PC-3 (cell line): ENCODE data around the gene DPH6. TPM values are rescaled to one million over a fixed set of nuclear protein-coding genes. Genes with fewer than 3 reads are reported as not detected.

Experiments used
- ATAC-seq: fragments of 200-7000 bp; cut with Tn5 transposase; 2 replicates; pipeline ENCODE4 v1.9.1; 2020; ENCODE audit warnings: mild to moderate bottlenecking, moderate library complexity
- BruUV-seq: library from RNA; stranded (reverse); fragments of 400-500 nt; replicated peaks from 2 replicates; lab custom pipeline; 2021; lab: Mats Ljungman, UMichigan
- CTCF ChIA-PET: fragments of 300-600 bp; sonication (Branson Sonifier 250); formaldehyde crosslinking; loops from one replicate; lab custom pipeline; 2022; ENCODE audit warnings: antibody characterized with exemption; lab: Charles Lee
- POLR2A ChIA-PET: fragments of 300-600 bp; sonication (Branson Sonifier 250); formaldehyde crosslinking; loops from one replicate; lab custom pipeline; 2022; ENCODE audit warnings: antibody characterized with exemption; ENCODE audit not compliant: unreplicated experiment; lab: Charles Lee
- DNase-seq: peaks from one replicate; pipeline ENCODE4 v3.0.0-alpha.2; 2015
- H2AFZ ChIP-seq: fragments of 300-600 bp; sonication (generic); 2 replicates; pipeline ENCODE4 v1.6.0; 2016; ENCODE audit warnings: antibody characterized with exemption, low read length
- H3F3A ChIP-seq: fragments of 300-600 bp; sonication (generic); one replicate; pipeline ENCODE4 v1.6.0; 2017; ENCODE audit warnings: antibody characterized with exemption, low read length, control low read depth, mild to moderate bottlenecking; ENCODE audit not compliant: unreplicated experiment
- H3K27ac ChIP-seq: fragments of 300-600 bp; sonication (generic); 2 replicates; pipeline ENCODE4 v1.5.1; 2016; ENCODE audit warnings: mild to moderate bottlenecking, low read length
- H3K27me3 ChIP-seq: fragments of 300-600 bp; sonication (generic); 2 replicates; pipeline ENCODE4 v1.6.1; 2016; ENCODE audit warnings: low read length, mixed read lengths
- H3K36me3 ChIP-seq: fragments of 300-600 bp; sonication (generic); 2 replicates; pipeline ENCODE4 v1.6.1; 2016; ENCODE audit warnings: low read depth, mixed run types, low read length, mixed read lengths
- H3K4me1 ChIP-seq: fragments of 300-600 bp; sonication (generic); 2 replicates; pipeline ENCODE4 v1.5.1; 2016; ENCODE audit warnings: low read length; ENCODE audit not compliant: insufficient read depth
- H3K4me2 ChIP-seq: fragments of 300-600 bp; sonication (generic); 2 replicates; pipeline ENCODE4 v1.6.0; 2016; ENCODE audit warnings: low read length
- H3K4me3 ChIP-seq: fragments of 300-600 bp; sonication (generic); 2 replicates; pipeline ENCODE4 v1.5.1; 2016; ENCODE audit warnings: mild to moderate bottlenecking, low read length, mixed read lengths
- H3K79me2 ChIP-seq: fragments of 300-600 bp; sonication (generic); 2 replicates; pipeline ENCODE4 v1.6.1; 2017; ENCODE audit warnings: low read length, mixed read lengths
- H3K9ac ChIP-seq: fragments of 300-600 bp; sonication (generic); 2 replicates; pipeline ENCODE4 v1.6.0; 2016; ENCODE audit warnings: mild to moderate bottlenecking, low read length
- H3K9me2 ChIP-seq: fragments of 300-600 bp; sonication (generic); replicated peaks from 2 replicates; pipeline ENCODE4 v1.6.1; 2016; ENCODE audit warnings: mixed run types, low read length, mixed read lengths
- H3K9me3 ChIP-seq: fragments of 300-600 bp; sonication (generic); 2 replicates; pipeline ENCODE4 v1.6.1; 2016; ENCODE audit warnings: low read length, mixed read lengths
- H4K20me1 ChIP-seq: fragments of 300-600 bp; sonication (generic); 2 replicates; pipeline ENCODE4 v1.6.1; 2016; ENCODE audit warnings: low read length, mixed read lengths
- EZH2 ChIP-seq: fragments of 300-600 bp; sonication (generic); IDR thresholded peaks from one replicate; pipeline ENCODE4 v1.6.1; 2017; ENCODE audit warnings: antibody characterized with exemption, mild to moderate bottlenecking, low read length; ENCODE audit not compliant: unreplicated experiment
- EZH2phosphoT487 ChIP-seq: fragments of 300-600 bp; sonication (generic); IDR thresholded peaks from 2 replicates; pipeline ENCODE4 v1.6.1; 2018; ENCODE audit warnings: mild to moderate bottlenecking, antibody characterized with exemption, low read length, borderline replicate concordance
- intact Hi-C: fragments of 100-400 bp; cut with micrococcal nuclease; formaldehyde crosslinking; loops from 2 replicates; pipeline ENCODE4 v1.9.0; 2023
- total RNA-seq: library from RNA; depleted of rRNA; stranded (reverse); fragments of >200 nt; gene quantifications from 2 replicates; pipeline ENCODE4 v1.2.3, GENCODE V29; 2014
- TF ChIP-seq, protein P1 (sequence below): fragments of 300-600 bp; sonication (generic); conservative IDR thresholded peaks from 2 replicates; pipeline ENCODE4 v1.5.1; 2017; ENCODE audit warnings: antibody characterized with exemption, low read depth, mild to moderate bottlenecking, low read length

DPH6 gene
- total RNA-seq, 1 experiment from 2014 or later = 6.9 TPM

DNA sequence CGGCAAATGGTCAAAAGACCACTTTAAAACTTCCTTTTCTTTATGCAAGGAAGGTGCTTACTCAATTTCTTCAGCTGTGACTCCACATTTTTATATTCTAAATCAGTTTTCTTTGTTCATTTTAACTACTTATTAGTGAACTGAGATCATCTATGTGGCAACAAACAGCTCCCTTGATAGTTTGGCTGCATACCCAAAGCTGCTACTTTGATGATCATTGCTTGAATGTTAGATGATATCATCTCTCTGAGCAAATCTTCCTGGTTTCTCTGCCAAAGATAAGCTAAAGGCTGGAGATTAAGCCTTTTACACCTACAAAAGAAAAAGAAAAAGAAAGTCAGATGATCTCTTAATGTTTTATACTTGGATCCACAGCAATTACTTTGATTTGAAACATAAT is 95.5 kb downstream of the DPH6 start:
- H2AFZ ChIP-seq = no peak overlapping the region
- BruUV-seq = no TSS peak
- H3K4me3 ChIP-seq = no peak overlapping the region
- H3K79me2 ChIP-seq = no peaks in the 10 kb centered on the region
- no peak overlapping the region for H3K9ac ChIP-seq
- peaks cover 23% of the 10 kb centered on the region for H3K4me1 ChIP-seq
- no peaks in the 10 kb centered on the region for H3K27me3 ChIP-seq
- intact Hi-C loops = loop anchor here (10.0 kb wide), 1 partner anchor 154 kb away; no protein-coding TSS in a partner anchor
- H3F3A ChIP-seq = no peaks in the 10 kb centered on the region
- TF ChIP-seq, protein P1, sequence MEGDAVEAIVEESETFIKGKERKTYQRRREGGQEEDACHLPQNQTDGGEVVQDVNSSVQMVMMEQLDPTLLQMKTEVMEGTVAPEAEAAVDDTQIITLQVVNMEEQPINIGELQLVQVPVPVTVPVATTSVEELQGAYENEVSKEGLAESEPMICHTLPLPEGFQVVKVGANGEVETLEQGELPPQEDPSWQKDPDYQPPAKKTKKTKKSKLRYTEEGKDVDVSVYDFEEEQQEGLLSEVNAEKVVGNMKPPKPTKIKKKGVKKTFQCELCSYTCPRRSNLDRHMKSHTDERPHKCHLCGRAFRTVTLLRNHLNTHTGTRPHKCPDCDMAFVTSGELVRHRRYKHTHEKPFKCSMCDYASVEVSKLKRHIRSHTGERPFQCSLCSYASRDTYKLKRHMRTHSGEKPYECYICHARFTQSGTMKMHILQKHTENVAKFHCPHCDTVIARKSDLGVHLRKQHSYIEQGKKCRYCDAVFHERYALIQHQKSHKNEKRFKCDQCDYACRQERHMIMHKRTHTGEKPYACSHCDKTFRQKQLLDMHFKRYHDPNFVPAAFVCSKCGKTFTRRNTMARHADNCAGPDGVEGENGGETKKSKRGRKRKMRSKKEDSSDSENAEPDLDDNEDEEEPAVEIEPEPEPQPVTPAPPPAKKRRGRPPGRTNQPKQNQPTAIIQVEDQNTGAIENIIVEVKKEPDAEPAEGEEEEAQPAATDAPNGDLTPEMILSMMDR = no peak
- no peak for TF ChIP-seq EZH2phosphoT487
- no peak for TF ChIP-seq EZH2
- ATAC-seq = no peak
- H3K27ac ChIP-seq = no peak overlapping the region
- ChIA-PET CTCF (no interaction called here), POLR2A (no interaction called here)
- DNase-seq = peak; percentile 29
- no peaks in the 10 kb centered on the region for H3K9me3 ChIP-seq
- no peaks in the 10 kb centered on the region for H3K36me3 ChIP-seq
- 0 out of 2 replicates have a peak, but pooled peaks cover 3% of the 10 kb centered on the region for H4K20me1 ChIP-seq
- no peak overlapping the region for H3K4me2 ChIP-seq
- H3K9me2 ChIP-seq = no peaks in the 10 kb centered on the region

DNA sequence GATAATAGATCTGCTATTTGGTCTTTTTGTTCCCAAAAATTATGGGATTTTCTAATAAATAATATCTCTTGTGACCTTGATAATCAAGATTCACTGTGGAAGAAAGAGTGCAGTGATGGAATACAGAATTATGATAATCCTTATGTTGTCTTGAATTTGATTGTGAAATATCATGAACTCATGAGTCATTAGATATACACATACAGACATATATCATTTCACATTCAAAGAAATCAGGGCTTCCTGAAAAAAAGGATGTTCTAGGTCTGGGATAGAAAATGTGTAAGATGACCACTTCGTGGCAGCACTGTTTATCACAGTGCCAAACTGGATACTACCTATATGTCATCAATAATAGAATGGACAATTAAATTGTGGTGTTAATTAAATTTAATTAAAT is 97.7 kb downstream of the DPH6 start:
- intact Hi-C loops = no loop called here
- ATAC-seq (peak; percentile 14), DNase-seq (peak; percentile 68)
- TF ChIP-seq, protein P1 = peak; percentile 46; the same call in 1 of the 2 replicates
- TF ChIP-seq EZH2phosphoT487 = no peak
- no peak for TF ChIP-seq EZH2
- CTCF ChIA-PET = no interaction called here
- BruUV-seq = no TSS peak
- H3K9ac ChIP-seq = no peak overlapping the region
- peaks cover 31% of the 10 kb centered on the region for H3K4me1 ChIP-seq
- no peak overlapping the region for H2AFZ ChIP-seq
- no peak overlapping the region for H3K27ac ChIP-seq
- H3K36me3 ChIP-seq = no peaks in the 10 kb centered on the region
- no peaks in the 10 kb centered on the region for H3K27me3 ChIP-seq
- POLR2A ChIA-PET = no interaction called here
- no peak overlapping the region for H3K4me2 ChIP-seq
- 0 out of 2 replicates have a peak, but pooled peaks cover 3% of the 10 kb centered on the region for H4K20me1 ChIP-seq
- no peaks in the 10 kb centered on the region for H3K9me3 ChIP-seq
- no peaks in the 10 kb centered on the region for H3K79me2 ChIP-seq
- no peaks in the 10 kb centered on the region for H3F3A ChIP-seq
- no peaks in the 10 kb centered on the region for H3K9me2 ChIP-seq
- H3K4me3 ChIP-seq = no peak overlapping the region

DNA sequence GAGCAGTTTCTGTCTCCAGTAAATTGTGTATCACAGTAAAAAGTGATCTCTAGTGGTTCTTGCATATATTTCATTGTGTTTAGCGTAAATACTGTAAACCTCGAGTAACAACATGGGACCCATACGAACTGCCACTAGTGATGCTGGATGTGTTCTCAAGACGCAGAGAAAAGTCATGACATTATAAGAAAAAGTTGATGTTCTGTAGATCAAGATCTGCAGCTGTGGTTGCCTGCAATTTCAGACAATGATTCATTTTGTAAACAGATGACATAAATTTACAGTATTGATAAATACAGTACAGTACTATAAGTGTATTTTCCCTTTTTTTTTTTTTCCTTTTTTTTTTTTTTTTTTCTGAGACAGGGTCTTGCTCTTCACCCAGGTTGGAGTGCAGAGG is 100.1 kb downstream of the DPH6 start:
- Histone ChIP-seq H3K27ac (peak overlapping the region; percentile 68), H2AFZ (no peak overlapping the region), H3K4me1 (peaks cover 31% of the 10 kb centered on the region), H3K27me3 (no peaks in the 10 kb centered on the region), H3K4me2 (peak overlapping the region; percentile 74), H3F3A (no peaks in the 10 kb centered on the region), H3K9me2 (no peaks in the 10 kb centered on the region), H3K9me3 (no peaks in the 10 kb centered on the region), H3K9ac (no peak overlapping the region; the same call in 1 of the 2 replicates), H3K79me2 (no peaks in the 10 kb centered on the region), H4K20me1 (0 out of 2 replicates have a peak, but pooled peaks cover 3% of the 10 kb centered on the region), H3K36me3 (no peaks in the 10 kb centered on the region), H3K4me3 (no peak overlapping the region)
- ATAC-seq = peak; percentile 79
- TF ChIP-seq EZH2 = no peak
- TF ChIP-seq EZH2phosphoT487 = no peak
- TF ChIP-seq, protein P1 = no peak
- BruUV-seq = no TSS peak
- peak; percentile 73 for DNase-seq
- intact Hi-C loops = no loop called here
- CTCF ChIA-PET = interaction anchor here (0.8 to 1.2 kb wide), 2 partner anchors 157 to 231 kb away, joined by 4 to 5 read pairs; no protein-coding TSS in a partner anchor
- POLR2A ChIA-PET = no interaction called here
